Natural killer cell treated with Interleukin-12 subunit alpha and Interleukin-12 subunit beta and Interleukin-15 and Interleukin-18, amount 100 ng/mL, for 72 hours (primary cell): Measurements from ENCODE around the gene RTP2. TPM values are rescaled to one million over a fixed set of nuclear protein-coding genes. Genes with fewer than 3 reads are reported as not detected.
A peak's percentile ranks its signal among the peaks of the same experiment; 100 is the strongest.
"Not testable (repeated sequence)": the region's sequence is repeated elsewhere in the genome, so short reads cannot be mapped to it uniquely, and the experiment has no call there.

Experiments
- ATAC-seq, 2 donors: fragments of 150-1000 bp; cut with Tn5 transposase in 1 of 2; sonication (Bioruptor Pico), chemical (Tn5 transposase) in 1 of 2; 2 replicates each; pipeline ENCODE4 v1.10.0; 2021
- DNase-seq: peaks from one replicate; pipeline ENCODE4 v3.0.0; 2022; ENCODE audit warnings: low spot score
- H3K27ac Mint-ChIP-seq, 2 donors: 1 replicate in 1 of 2; 2 replicates in 1 of 2; pipeline ENCODE4 v1.8.0; 2022; ENCODE audit warnings: mixed read lengths in 2 of 2, mild to moderate bottlenecking in 1 of 2, moderate library complexity in 1 of 2
- H3K27me3 Mint-ChIP-seq, 2 donors: 1 replicate in 1 of 2; 2 replicates in 1 of 2; pipeline ENCODE4 v1.8.0; 2022; ENCODE audit warnings: mixed read lengths in 2 of 2
- H3K36me3 Mint-ChIP-seq: one replicate; pipeline ENCODE4 v1.8.0; 2022; ENCODE audit warnings: mixed read lengths
- H3K4me1 Mint-ChIP-seq, 2 donors: 1 replicate in 1 of 2; 2 replicates in 1 of 2; pipeline ENCODE4 v1.8.0; 2022; ENCODE audit warnings: low read depth in 2 of 2, mixed read lengths in 2 of 2, mild to moderate bottlenecking in 1 of 2
- H3K4me3 Mint-ChIP-seq: one replicate; pipeline ENCODE4 v1.8.0; 2022; ENCODE audit warnings: mixed read lengths
- H3K9me3 Mint-ChIP-seq: 2 replicates; pipeline ENCODE4 v1.8.0; 2022; ENCODE audit warnings: mixed read lengths
- total RNA-seq, 2 donors: library from RNA; stranded (reverse); gene quantifications; one replicate each; pipeline ENCODE4 v1.2.3, GENCODE V29; 2022

The RTP2 gene
- total RNA-seq, 2 donors from 2014 or later = not detected

DNA sequence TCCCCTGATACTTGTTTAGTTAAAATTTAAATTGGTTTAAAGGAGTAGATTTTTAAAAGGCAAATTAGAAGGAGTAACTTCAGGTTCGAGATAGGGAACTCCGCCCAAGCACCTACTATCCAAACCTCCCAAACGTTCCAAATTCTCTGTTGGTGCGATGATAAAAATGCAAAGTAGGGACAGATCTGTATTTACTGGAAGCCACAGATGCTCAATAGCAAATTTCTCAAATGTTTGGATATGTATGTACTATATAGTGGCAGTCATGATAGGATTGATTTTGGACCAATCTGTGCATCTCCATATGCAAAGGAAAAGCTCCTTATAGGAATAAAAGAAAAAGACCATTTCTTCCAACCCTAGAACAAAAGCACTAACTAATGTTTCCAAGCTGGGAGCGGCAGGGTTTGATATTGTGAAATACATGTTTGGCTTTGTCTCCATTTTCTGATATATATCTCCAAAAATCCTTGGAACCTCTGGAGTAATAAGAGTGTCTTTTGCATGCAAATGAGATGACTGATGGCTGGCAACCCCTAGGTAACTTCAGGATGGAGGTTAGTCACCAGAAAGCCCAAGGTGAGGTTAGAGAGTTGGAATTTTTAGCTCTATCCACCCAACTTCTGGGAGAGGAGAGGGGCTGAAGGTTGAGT lies 15.6 kb downstream of the RTP2 start:
- ATAC-seq (no peak), DNase-seq (no peak)
- Mint-ChIP-seq H3K36me3 (no peaks in the 10 kb centered on the region), H3K27me3 (peaks cover 22 to 63% of the 10 kb centered on the region in 2 donors), H3K9me3 (no peaks in the 10 kb centered on the region), H3K27ac (no peak overlapping the region), H3K4me1 (peaks cover 0 to 2% of the 10 kb centered on the region in 2 donors), H3K4me3 (no peak overlapping the region)

DNA sequence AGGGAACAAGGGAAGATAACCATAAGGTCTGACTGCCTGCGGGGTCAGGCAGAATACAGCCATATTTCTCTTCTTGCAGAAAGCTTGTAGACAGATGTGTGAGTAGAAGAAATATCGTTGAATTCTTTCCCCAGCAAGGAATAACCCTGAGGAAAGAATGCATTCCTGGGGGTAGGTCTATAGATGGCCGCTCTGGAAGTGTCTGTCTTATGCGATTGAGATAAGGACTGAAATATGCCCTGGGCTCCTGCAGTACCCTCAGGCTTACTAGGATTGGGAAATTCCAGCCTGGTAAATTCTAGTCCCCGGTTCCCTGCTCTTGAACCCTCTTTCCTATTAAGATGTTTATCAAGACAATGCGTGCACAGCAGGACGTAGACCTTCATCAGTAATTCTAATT lies 16.4 kb downstream of the RTP2 start:
- no peak overlapping the region for H3K4me3 Mint-ChIP-seq
- peaks cover 19 to 57% of the 10 kb centered on the region in 2 donors for H3K27me3 Mint-ChIP-seq
- no peaks in the 10 kb centered on the region for H3K36me3 Mint-ChIP-seq
- no peak overlapping the region for H3K27ac Mint-ChIP-seq
- no peaks in the 10 kb centered on the region for H3K9me3 Mint-ChIP-seq
- H3K4me1 Mint-ChIP-seq = peaks cover 0 to 2% of the 10 kb centered on the region in 2 donors
- DNase-seq (no peak), ATAC-seq (no peak)

GRCh38 chr3:187684880-187685279 lies 17.5 kb downstream of the RTP2 start:
- Mint-ChIP-seq H3K4me1 (peaks cover 0 to 2% of the 10 kb centered on the region in 2 donors), H3K4me3 (no peak overlapping the region), H3K27ac (no peak overlapping the region), H3K27me3 (peaks cover 17 to 50% of the 10 kb centered on the region in 2 donors), H3K9me3 (no peaks in the 10 kb centered on the region), H3K36me3 (no peaks in the 10 kb centered on the region)
- peak in 1 of 2 donors; percentile 46 for ATAC-seq
- DNase-seq = no peak

GRCh38 chr3:187684444-187684843 lies 17.9 kb downstream of the RTP2 start:
- no peak for DNase-seq
- H3K4me1 Mint-ChIP-seq = peaks cover 3 to 5% of the 10 kb centered on the region in 2 donors
- H3K4me3 Mint-ChIP-seq = no peak overlapping the region
- no peak for ATAC-seq
- no peaks in the 10 kb centered on the region for H3K9me3 Mint-ChIP-seq
- peaks cover 17 to 50% of the 10 kb centered on the region in 2 donors for H3K27me3 Mint-ChIP-seq
- no peak overlapping the region for H3K27ac Mint-ChIP-seq
- no peaks in the 10 kb centered on the region for H3K36me3 Mint-ChIP-seq

DNA sequence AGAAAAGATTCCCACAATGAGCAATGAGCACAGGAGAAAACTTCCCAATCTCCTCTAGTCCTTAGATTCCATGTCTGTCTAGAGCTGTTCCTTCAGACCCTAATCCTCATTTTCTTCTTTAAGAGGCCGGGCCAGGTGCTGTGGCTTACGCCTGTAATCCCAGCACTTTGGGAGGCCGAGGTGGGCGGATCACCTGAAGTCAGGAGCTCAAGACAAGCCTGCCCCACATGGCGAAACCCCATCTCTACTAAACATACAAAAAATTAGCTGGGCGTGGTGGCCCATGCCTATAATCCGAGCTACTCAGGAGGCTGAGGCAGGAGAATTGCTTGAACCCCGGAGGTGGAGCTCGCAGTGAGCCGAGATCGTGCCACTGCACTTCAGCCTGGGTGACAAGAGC lies 20.6 kb downstream of the RTP2 start:
- H3K27me3 Mint-ChIP-seq = peaks cover 19 to 61% of the 10 kb centered on the region in 2 donors
- H3K4me3 Mint-ChIP-seq, H3K27ac Mint-ChIP-seq, DNase-seq, ATAC-seq, H3K9me3 Mint-ChIP-seq, H3K36me3 Mint-ChIP-seq, H3K4me1 Mint-ChIP-seq: not testable (repeated sequence)

GRCh38 chr3:187679638-187680396 lies 22.5 kb downstream of the RTP2 start:
- Mint-ChIP-seq H3K9me3 (no peaks in the 10 kb centered on the region), H3K36me3 (no peaks in the 10 kb centered on the region), H3K27me3 (peaks cover 22 to 57% of the 10 kb centered on the region in 2 donors), H3K27ac (no peak overlapping the region), H3K4me1 (peaks cover 5% of the 10 kb centered on the region in 2 donors), H3K4me3 (no peak overlapping the region)
- ATAC-seq (peak; percentile 59 to 75), DNase-seq (no peak)

DNA sequence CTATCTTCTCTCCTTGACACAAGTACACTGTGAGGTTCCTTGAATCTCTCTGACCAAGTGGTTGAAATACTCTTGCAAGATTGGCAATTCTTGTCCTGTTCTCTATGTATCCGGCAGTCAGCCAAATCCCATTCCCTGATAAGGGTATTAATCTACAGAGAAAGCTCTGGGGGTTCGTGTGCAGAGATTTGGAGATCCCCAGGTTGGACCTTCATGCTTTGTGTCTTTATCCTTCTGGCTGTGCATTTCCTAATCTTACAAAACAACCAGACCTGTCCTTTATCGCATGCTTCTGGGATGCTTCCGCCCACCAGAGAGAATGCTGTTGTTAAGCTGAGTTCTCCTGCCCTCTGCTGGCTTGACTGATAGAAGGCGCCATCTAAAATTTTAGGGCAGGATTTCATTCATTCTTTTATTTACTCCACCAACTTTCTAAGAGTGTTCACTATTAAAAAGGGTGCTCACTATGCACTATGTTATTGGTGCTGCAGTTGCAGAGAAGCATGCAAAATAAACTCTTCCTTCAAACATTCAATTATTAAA lies 23.6 kb downstream of the RTP2 start:
- Mint-ChIP-seq H3K4me3 (no peak overlapping the region), H3K27me3 (peaks cover 31 to 60% of the 10 kb centered on the region in 2 donors), H3K9me3 (no peaks in the 10 kb centered on the region), H3K27ac (no peak overlapping the region), H3K36me3 (no peaks in the 10 kb centered on the region), H3K4me1 (peaks cover 3 to 5% of the 10 kb centered on the region in 2 donors)
- DNase-seq = no peak
- no peak for ATAC-seq

- DNase-seq = no peak
- peaks cover 3 to 5% of the 10 kb centered on the region in 2 donors for H3K4me1 Mint-ChIP-seq
- H3K27me3 Mint-ChIP-seq = peaks cover 26 to 55% of the 10 kb centered on the region in 2 donors
- no peak overlapping the region for H3K27ac Mint-ChIP-seq
- H3K9me3 Mint-ChIP-seq = no peaks in the 10 kb centered on the region
- ATAC-seq = no peak
- no peak overlapping the region for H3K4me3 Mint-ChIP-seq
- no peaks in the 10 kb centered on the region for H3K36me3 Mint-ChIP-seq
Observed at GRCh38 chr3:187677604-187678003, 24.8 kb downstream of the RTP2 start.

DNA sequence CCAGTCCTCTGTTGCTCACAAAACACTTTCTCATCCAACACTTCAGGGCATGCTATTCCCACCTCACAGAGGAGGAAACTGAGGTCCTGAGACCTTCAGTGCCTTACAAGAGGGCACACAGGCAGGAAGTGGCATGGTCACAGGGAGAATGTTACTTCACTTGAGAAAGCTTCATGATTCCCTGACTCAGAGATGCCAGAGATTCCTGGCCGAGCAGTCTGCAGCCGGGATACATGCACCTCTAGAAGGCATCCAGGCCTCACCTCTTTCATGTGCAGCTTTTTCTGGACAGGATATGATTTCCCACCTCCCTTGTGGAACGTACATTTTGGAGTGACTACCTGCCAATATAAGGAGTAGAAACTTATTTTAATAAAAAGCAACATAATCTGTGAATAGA lies 29.3 kb downstream of the RTP2 start:
- Mint-ChIP-seq H3K27me3 (peaks cover 45 to 79% of the 10 kb centered on the region in 2 donors), H3K27ac (no peak overlapping the region), H3K36me3 (no peaks in the 10 kb centered on the region), H3K4me1 (no peaks in the 10 kb centered on the region), H3K4me3 (no peak overlapping the region), H3K9me3 (no peaks in the 10 kb centered on the region)
- ATAC-seq = no peak
- no peak for DNase-seq

DNA sequence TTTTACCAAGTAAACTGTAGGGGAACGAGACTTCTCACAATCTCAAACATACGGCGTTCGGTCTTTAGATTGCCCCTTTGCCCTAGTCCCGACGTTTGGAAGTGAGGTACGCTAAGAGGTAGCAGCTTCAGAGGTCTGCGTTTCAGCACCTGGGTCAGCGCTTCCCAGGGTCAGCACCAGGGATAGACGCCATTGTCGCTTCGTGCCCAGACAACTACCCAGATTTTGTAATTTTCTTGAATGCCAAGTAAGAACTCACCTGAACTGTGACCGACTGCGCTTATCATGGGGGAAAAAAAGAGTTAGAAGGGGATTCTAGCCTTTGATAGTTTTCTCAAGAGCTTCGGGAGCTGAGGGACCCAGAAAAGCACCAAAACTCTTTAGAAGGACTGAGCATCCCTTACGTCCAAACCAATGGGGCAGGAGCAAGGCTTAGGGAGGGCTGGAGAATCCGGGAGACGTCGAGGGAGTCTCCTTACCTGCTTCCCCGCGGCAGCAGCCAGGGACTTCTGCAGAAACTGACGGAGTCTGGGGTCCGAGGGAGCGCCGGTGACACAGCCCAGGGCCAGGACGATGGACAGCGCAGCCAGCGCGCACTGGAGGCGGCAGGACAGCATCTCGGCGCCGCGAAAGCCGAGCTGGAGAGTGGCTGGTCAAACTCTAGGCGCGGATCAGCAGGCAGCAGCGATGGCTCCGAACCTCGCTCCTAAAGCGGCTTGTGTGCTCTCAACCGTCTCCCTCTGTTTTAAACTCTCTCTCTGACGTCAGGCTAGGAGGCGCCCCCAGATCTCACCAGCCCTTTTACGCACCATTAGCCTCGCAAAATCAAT lies 32.5 kb downstream of the RTP2 start, which contains the start of gene SST:
Gene SST, minus strand, starts transcription at position 720 of the 830 bp plus-strand sequence. Its CDS starts 103 bp downstream, at position 617.
- Mint-ChIP-seq H3K9me3 (no peaks in the 10 kb centered on the region), H3K4me3 (no peak within 1 kb of the TSS), H3K4me1 (peaks cover 0 to 6% of the 10 kb centered on the region in 2 donors), H3K36me3 (no peaks in the 10 kb centered on the region), H3K27me3 (peaks cover 45 to 73% of the 10 kb centered on the region in 2 donors), H3K27ac (no peak within 1 kb of the TSS)
- ATAC-seq (no peak), DNase-seq (no peak)

DNA sequence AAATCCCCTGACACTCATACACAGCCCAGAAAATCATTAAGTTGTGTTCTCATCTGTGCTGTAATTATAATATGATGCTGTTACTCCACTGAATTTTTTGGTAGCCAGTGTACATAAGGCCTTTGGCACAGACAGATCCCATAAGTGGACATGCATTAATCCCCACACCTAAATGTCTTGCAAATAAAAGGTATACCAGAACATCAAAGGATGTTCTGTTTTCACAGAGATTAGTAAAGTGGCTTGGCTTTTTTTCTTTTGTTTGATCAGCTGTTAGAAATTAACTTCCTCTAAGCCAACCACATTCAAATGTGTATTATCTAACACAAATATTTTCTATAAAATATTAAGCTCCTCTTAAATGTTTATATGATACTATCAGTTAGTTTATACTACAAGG lies 34.8 kb downstream of the RTP2 start:
- ATAC-seq (no peak), DNase-seq (no peak)
- H3K27me3 Mint-ChIP-seq = peaks cover 41 to 64% of the 10 kb centered on the region in 2 donors
- H3K4me3 Mint-ChIP-seq = no peak overlapping the region
- no peak overlapping the region for H3K27ac Mint-ChIP-seq
- H3K9me3 Mint-ChIP-seq = no peaks in the 10 kb centered on the region
- no peaks in the 10 kb centered on the region for H3K36me3 Mint-ChIP-seq
- H3K4me1 Mint-ChIP-seq = peaks cover 0 to 11% of the 10 kb centered on the region in 2 donors

GRCh38 chr3:187665764-187666402 lies 36.5 kb downstream of the RTP2 start:
- H3K4me3 Mint-ChIP-seq = peak overlapping the region; percentile 3
- ATAC-seq = peak; percentile 55 to 79
- H3K27ac Mint-ChIP-seq = no peak overlapping the region
- H3K36me3 Mint-ChIP-seq = no peaks in the 10 kb centered on the region
- peaks cover 0 to 11% of the 10 kb centered on the region in 2 donors for H3K4me1 Mint-ChIP-seq
- H3K27me3 Mint-ChIP-seq = peaks cover 34 to 51% of the 10 kb centered on the region in 2 donors
- H3K9me3 Mint-ChIP-seq = no peaks in the 10 kb centered on the region
- DNase-seq = no peak

DNA sequence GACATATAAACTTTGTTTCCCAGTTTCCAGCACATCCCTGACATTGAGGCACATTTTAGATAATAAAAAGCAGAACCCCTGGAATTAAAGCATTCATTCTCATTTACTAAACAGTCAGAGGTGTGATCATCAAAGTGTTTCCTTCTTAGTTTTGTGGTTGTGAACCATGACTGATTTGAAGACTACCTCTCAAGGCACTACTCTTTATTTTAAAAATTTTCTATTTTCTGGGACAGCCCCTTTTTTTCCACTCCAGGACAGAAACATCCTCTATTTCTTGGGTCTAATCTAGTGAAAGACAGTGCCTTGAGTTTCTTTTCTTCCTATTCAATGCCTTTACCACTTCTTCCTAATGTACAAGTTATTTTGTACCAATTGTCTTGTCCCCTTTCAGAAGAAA lies 37.3 kb downstream of the RTP2 start:
- H3K27ac Mint-ChIP-seq = no peak overlapping the region
- no peaks in the 10 kb centered on the region for H3K36me3 Mint-ChIP-seq
- H3K27me3 Mint-ChIP-seq = peaks cover 31 to 48% of the 10 kb centered on the region in 2 donors
- peak in 1 of 2 donors; percentile 78 for ATAC-seq
- H3K4me1 Mint-ChIP-seq = peaks cover 0 to 11% of the 10 kb centered on the region in 2 donors
- no peak for DNase-seq
- H3K4me3 Mint-ChIP-seq = peak overlapping the region; percentile 3
- H3K9me3 Mint-ChIP-seq = no peaks in the 10 kb centered on the region
